HepG2 (cell line): ENCODE measurements around the gene STUB1. TPM values are rescaled to one million over a fixed set of nuclear protein-coding genes. Genes with fewer than 3 reads are reported as not detected.

Experiments used
- ATF5 ChIP-seq: sonication (generic); formaldehyde crosslinking; IDR thresholded peaks from 2 replicates; pipeline ENCODE4 v1.4.0; 2020; ENCODE audit warnings: mild to moderate bottlenecking, low read depth, missing genetic modification reagents
- CENPT ChIP-seq: sonication (generic); formaldehyde crosslinking; IDR thresholded peaks from 2 replicates; pipeline ENCODE4 v1.8.0; 2022; ENCODE audit warnings: low read depth, mild to moderate bottlenecking, moderate library complexity, missing genetic modification reagents
- DMAP1 ChIP-seq: IDR thresholded peaks from 2 replicates; pipeline ENCODE4 v1.6.1; 2016
- DPF2 ChIP-seq: sonication (generic); formaldehyde crosslinking; IDR thresholded peaks from 2 replicates; pipeline ENCODE4 v1.4.0; 2020; ENCODE audit warnings: mild to moderate bottlenecking, low read depth, missing genetic modification reagents, borderline replicate concordance
- DRAP1 ChIP-seq: IDR thresholded peaks from 2 replicates; pipeline ENCODE4 v1.6.1; 2016; ENCODE audit warnings: missing genetic modification reagents, missing compliant biosample characterization
- ELF4 ChIP-seq: sonication (generic); formaldehyde crosslinking; IDR thresholded peaks from 2 replicates; pipeline ENCODE4 v1.5.0; 2020; ENCODE audit warnings: missing genetic modification reagents, mild to moderate bottlenecking, moderate library complexity, borderline replicate concordance
- MLX ChIP-seq: IDR thresholded peaks from 2 replicates; pipeline ENCODE4 v1.6.1; 2016
- MXI1 ChIP-seq: IDR thresholded peaks from 3 replicates; pipeline ENCODE4 v1.6.1; 2012; ENCODE audit warnings: low read depth, low read length, inconsistent platforms, borderline replicate concordance
- NFE2L2 ChIP-seq: fragments of 150-350 bp; IDR thresholded peaks from 2 replicates; pipeline ENCODE4 v1.6.1; 2014; ENCODE audit warnings: low read length
- PAF1 ChIP-seq: IDR thresholded peaks from 2 replicates; pipeline ENCODE4 v1.6.1; 2016; ENCODE audit warnings: missing genetic modification reagents, missing compliant biosample characterization
- PRMT3 ChIP-seq: sonication (generic); formaldehyde crosslinking; IDR thresholded peaks from 2 replicates; pipeline ENCODE4 v1.8.1; 2022; ENCODE audit warnings: low read depth, mild to moderate bottlenecking, moderate library complexity, missing genetic modification reagents, borderline replicate concordance
- REST ChIP-seq, 2 experiments: IDR thresholded peaks; 2 replicates each; pipeline ENCODE4 v1.6.1; 2011 to 2012; ENCODE audit warnings: low read length in 2 of 2, borderline replicate concordance in 1 of 2, low read depth in 1 of 2, mild to moderate bottlenecking in 1 of 2, moderate library complexity in 1 of 2
- RFXANK ChIP-seq: IDR thresholded peaks from 2 replicates; pipeline ENCODE4 v1.6.1; 2016
- SNAI1 ChIP-seq: sonication (generic); formaldehyde crosslinking; IDR thresholded peaks from 2 replicates; pipeline ENCODE4 v1.5.0; 2020; ENCODE audit warnings: mild to moderate bottlenecking, missing genetic modification reagents, borderline replicate concordance
- ZMAT5 ChIP-seq: sonication (generic); formaldehyde crosslinking; IDR thresholded peaks from 2 replicates; pipeline ENCODE4 v1.5.0; 2020; ENCODE audit warnings: mild to moderate bottlenecking, low read depth, missing genetic modification reagents, borderline replicate concordance
- ZNF292 ChIP-seq: sonication (generic); formaldehyde crosslinking; IDR thresholded peaks from 2 replicates; pipeline ENCODE4 v1.8.1; 2022; ENCODE audit warnings: mild to moderate bottlenecking, low read depth, missing genetic modification reagents, borderline replicate concordance
- ZNF513 ChIP-seq: sonication (generic); formaldehyde crosslinking; conservative IDR thresholded peaks from 2 replicates; pipeline ENCODE4 v1.5.0; 2020; ENCODE audit warnings: missing genetic modification reagents
- ZNF660 ChIP-seq: sonication (generic); formaldehyde crosslinking; IDR thresholded peaks from 2 replicates; pipeline ENCODE4 v1.5.1; 2020; ENCODE audit warnings: mild to moderate bottlenecking, low read depth, missing genetic modification reagents, borderline replicate concordance
- ZNF772 ChIP-seq: sonication (generic); formaldehyde crosslinking; IDR thresholded peaks from 2 replicates; pipeline ENCODE4 v1.5.0; 2020; ENCODE audit warnings: mild to moderate bottlenecking, missing genetic modification reagents
- polyA plus RNA-seq, 8 experiments: library from polyadenylated mRNA; depleted of rRNA in 3 of 8; stranded (reverse) in 7 of 8; unstranded in 1 of 8; fragments of >200 nt; fragmentation: Illumina TruSeq in 4 of 8; extraction: Trizol in 4 of 8; gene quantifications; 2 replicates each; pipeline versions ENCODE4 v1.2.1 to v1.2.3, GENCODE V29; 2011 to 2016; ENCODE audit warnings: low read depth in 4 of 8, missing spikeins in 1 of 8, mixed read lengths in 1 of 8; ENCODE audit not compliant: insufficient read depth in 1 of 8
- total RNA-seq, 5 experiments: library from RNA; depleted of rRNA; stranded (reverse); fragments of >200 nt; fragmentation: Illumina TruSeq; extraction: Trizol; gene quantifications; 2 replicates each; pipeline ENCODE4 v1.2.3, GENCODE V29; 2016; ENCODE audit warnings: low read depth in 1 of 5

Gene STUB1
- total and polyA plus RNA-seq, 2 of the 13 experiments (the other 11 are each of a cell fraction or from before 2014, with no cell fraction given) = 52.9 to 78.2 TPM

GRCh38 chr16:641326-642188 lies 38.7 kb upstream of the STUB1 start, which contains the start of gene MCRIP2 (continued):
- no peak for TF ChIP-seq ZMAT5 (CRISPR knock-in tag)
- no peak for TF ChIP-seq ATF5 (CRISPR knock-in tag)
- no peak for TF ChIP-seq CENPT (CRISPR knock-in tag)
- no peak; the same call in 1 of the 2 replicates for TF ChIP-seq SNAI1
- no peak for TF ChIP-seq ZNF292 (CRISPR knock-in tag)
- TF ChIP-seq ELF4 (CRISPR knock-in tag) = no peak
- no peak for TF ChIP-seq RFXANK (CRISPR knock-in tag)
- TF ChIP-seq REST (IDR thresholded peaks at IDR 0.05; ENCODE audit: borderline replicate concordance in 1 of 2, low read depth in 1 of 2, low read length in 2 of 2) = no peak; a peak in 1 of 4 replicates
- TF ChIP-seq ZNF772 (CRISPR knock-in tag) = peak; percentile 83; the same call in 1 of the 2 replicates
- TF ChIP-seq MXI1 = peak; percentile 87; the same call in 1 of the 3 replicates
- TF ChIP-seq NFE2L2 = no peak
- no peak for TF ChIP-seq DMAP1 (CRISPR knock-in tag)
- peak; percentile 81 for TF ChIP-seq DRAP1 (CRISPR knock-in tag)
- TF ChIP-seq DPF2 (CRISPR knock-in tag) = no peak
- no peak for TF ChIP-seq PAF1 (CRISPR knock-in tag)
- peak; percentile 29; the same call in 1 of the 2 replicates for TF ChIP-seq PRMT3
- no peak for TF ChIP-seq ZNF513 (CRISPR knock-in tag)
- TF ChIP-seq ZNF660 (CRISPR knock-in tag) = no peak
- no peak for TF ChIP-seq MLX
